K562 (cell line): ENCODE data around the gene HIVEP3.

ENCODE experiments used
- ESRRA ChIP-seq: fragments of 450-650 bp; IDR thresholded peaks from 2 replicates; pipeline ENCODE4 v1.6.1; 2014; ENCODE audit warnings: low read depth, mild to moderate bottlenecking, moderate library complexity, borderline replicate concordance
- MEF2D ChIP-seq: conservative IDR thresholded peaks from 2 replicates; pipeline ENCODE4 v1.6.1; 2016; ENCODE audit warnings: low read depth, missing genetic modification characterization, missing compliant biosample characterization

DNA sequence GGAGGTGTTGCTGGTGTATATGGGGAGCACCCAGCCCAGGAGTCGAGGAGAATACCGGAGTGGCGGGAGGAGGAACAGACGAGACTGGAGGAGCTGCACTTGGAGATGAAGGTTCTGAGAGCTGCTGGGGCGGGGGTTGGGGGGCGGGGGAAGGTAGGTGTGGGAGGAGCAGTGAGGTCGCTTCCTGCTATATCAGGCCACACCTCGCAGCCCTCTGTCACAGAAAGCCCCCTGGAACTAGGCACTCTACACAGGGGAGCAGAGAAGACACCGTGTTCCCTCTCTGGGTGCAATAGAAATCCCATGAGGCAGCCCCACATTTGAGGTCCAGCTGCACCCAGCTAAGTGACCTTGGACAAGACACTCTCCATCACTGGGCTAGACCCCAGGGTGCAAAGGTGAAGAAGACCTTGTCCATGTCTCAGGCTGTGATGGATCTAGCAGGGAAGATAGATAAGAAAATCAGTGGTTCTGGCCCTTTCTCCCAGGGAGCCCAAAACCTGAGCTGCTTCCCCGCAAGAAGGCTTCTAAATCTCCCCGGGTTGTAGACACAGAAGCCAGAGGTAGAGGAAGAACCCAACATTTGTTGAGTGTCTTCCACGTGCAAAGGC is 278.5 kb downstream of the HIVEP3 start:
- TF ChIP-seq MEF2D (tag) (no peak), ESRRA (no peak)
